H1 (cell line): ENCODE measurements around the gene FBN2.

Source experiments
- BCL11A ChIP-seq, 2 experiments: IDR thresholded peaks; one replicate each; pipeline ENCODE4 v1.6.1; 2011; ENCODE audit warnings: low read depth in 2 of 2, low read length in 2 of 2, mild to moderate bottlenecking in 2 of 2
- CBX5 ChIP-seq: fragments of 300-800, 300-1000 bp; sonication (generic); IDR thresholded peaks from 2 replicates; pipeline ENCODE4 v1.7.1; 2016; ENCODE audit warnings: antibody characterized with exemption, low read length, low read depth
- CTCF ChIP-seq, 3 experiments: IDR thresholded peaks; 1 replicate in 2 of 3; 2 replicates in 1 of 3; pipeline versions ENCODE4 v1.5.1 to v1.6.1; 2011; ENCODE audit warnings: low read length in 3 of 3, mild to moderate bottlenecking in 3 of 3, inconsistent platforms in 2 of 3, low read depth in 1 of 3, moderate library complexity in 1 of 3; ENCODE audit not compliant: insufficient read depth in 1 of 3; ENCODE audit errors: control extremely low read depth in 1 of 3
- EP300 ChIP-seq, 2 experiments: IDR thresholded peaks; 1 replicate in 1 of 2; 2 replicates in 1 of 2; pipeline ENCODE4 v1.6.1; 2011 to 2012; ENCODE audit warnings: low read depth in 2 of 2, low read length in 2 of 2, mild to moderate bottlenecking in 2 of 2, borderline replicate concordance in 1 of 2, inconsistent platforms in 1 of 2, moderate library complexity in 1 of 2
- EZH2 ChIP-seq: fragments of 200-600 bp; sonication (generic); IDR thresholded peaks from 2 replicates; pipeline ENCODE4 v1.7.1; 2012; ENCODE audit warnings: low read depth, mild to moderate bottlenecking, moderate library complexity, low read length, inconsistent platforms; ENCODE audit not compliant: severe bottlenecking
- HDAC2 ChIP-seq, 2 experiments: fragments of 300-600 bp in 1 of 2; sonication (generic) in 1 of 2; IDR thresholded peaks; 2 replicates each; pipeline ENCODE4 v1.6.1; 2011 to 2012; ENCODE audit warnings: low read depth in 2 of 2, low read length in 2 of 2, mild to moderate bottlenecking in 2 of 2, moderate library complexity in 2 of 2, borderline replicate concordance in 1 of 2, inconsistent platforms in 1 of 2
- JUND ChIP-seq: IDR thresholded peaks from 2 replicates; pipeline ENCODE4 v1.6.1; 2011; ENCODE audit warnings: mild to moderate bottlenecking, improper control_type of control experiment, low read length
- POLR2A ChIP-seq, 2 experiments: IDR thresholded peaks; 1 replicate in 1 of 2; 2 replicates in 1 of 2; pipeline ENCODE4 v1.6.1; 2011; ENCODE audit warnings: low read depth in 2 of 2, low read length in 2 of 2, mild to moderate bottlenecking in 2 of 2; ENCODE audit errors: control extremely low read depth in 1 of 2
- RNF2 ChIP-seq: fragments of 200-900, 300-1000 bp; sonication (generic); IDR thresholded peaks from 2 replicates; pipeline ENCODE4 v1.7.1; 2016; ENCODE audit warnings: borderline replicate concordance, low read depth, mild to moderate bottlenecking, antibody characterized with exemption, low read length; ENCODE audit not compliant: poor library complexity, severe bottlenecking; ENCODE audit errors: missing control alignments
- SIN3A ChIP-seq, 2 experiments: IDR thresholded peaks in 1 of 2; conservative IDR thresholded peaks in 1 of 2; 2 replicates each; pipeline ENCODE4 v1.6.1; 2011 to 2012; ENCODE audit warnings: low read length in 2 of 2, improper control_type of control experiment in 1 of 2, low read depth in 1 of 2, mild to moderate bottlenecking in 1 of 2
- YY1 ChIP-seq: IDR thresholded peaks from 2 replicates; pipeline ENCODE4 v1.6.1; 2011; ENCODE audit warnings: low read depth, mild to moderate bottlenecking, low read length

- TF ChIP-seq EZH2 (no peak), CTCF (IDR thresholded peaks at IDR 0.05; ENCODE audit: control extremely low read depth in 1 of 3, insufficient read depth in 1 of 3, low read depth in 1 of 3, low read length in 3 of 3) (no peak), POLR2A (IDR thresholded peaks at IDR 0.05; ENCODE audit: control extremely low read depth in 1 of 2, low read depth in 2 of 2, low read length in 2 of 2) (no peak), JUND (no peak), YY1 (no peak), CBX5 (no peak), EP300 (IDR thresholded peaks at IDR 0.05; ENCODE audit: borderline replicate concordance in 1 of 2, low read depth in 2 of 2, low read length in 2 of 2) (no peak), HDAC2 (IDR thresholded peaks at IDR 0.05; ENCODE audit: borderline replicate concordance in 1 of 2, low read depth in 2 of 2, low read length in 2 of 2) (no peak), SIN3A (conservative IDR thresholded peaks at IDR 0.05 in 1 of 2, IDR thresholded peaks at IDR 0.05 in 1 of 2; ENCODE audit: low read depth in 1 of 2, low read length in 2 of 2) (no peak), BCL11A (IDR thresholded peaks at IDR 0.05; ENCODE audit: low read depth in 2 of 2, low read length in 2 of 2) (no peak), RNF2 (no peak)
Measured at GRCh38 chr5:128487041-128487440, 51.0 kb downstream of the FBN2 start.
